CD8-positive, alpha-beta memory T cell (primary cell): Measurements from ENCODE around the gene DIAPH2. TPM values are rescaled to one million over a fixed set of nuclear protein-coding genes. Genes with fewer than 3 reads are reported as not detected.

ENCODE experiments used
- CTCF ChIA-PET: fragments of 350-600 bp; sonication (Branson Sonifier 250); formaldehyde crosslinking; loops from one replicate; lab custom pipeline; 2021; ENCODE audit warnings: antibody characterized with exemption; lab: Charles Lee
- POLR2A ChIA-PET: fragments of 350-600 bp; sonication (Branson Sonifier 250); formaldehyde crosslinking; loops from one replicate; lab custom pipeline; 2021; ENCODE audit warnings: antibody characterized with exemption; lab: Charles Lee
- DNase-seq, 5 donors: peaks; one replicate each; pipeline versions ENCODE4 v3.0.0 to v3.0.0-alpha.2; 2020 to 2022; ENCODE audit warnings: mixed read lengths in 1 of 5
- H3K27ac ChIP-seq: one replicate; pipeline ENCODE4 v1.7.0; 2013; ENCODE audit warnings: low read depth, mild to moderate bottlenecking, low read length, moderate library complexity
- H3K27me3 ChIP-seq: 2 replicates; pipeline ENCODE4 v1.7.0; 2013; ENCODE audit warnings: low read length, mild to moderate bottlenecking; ENCODE audit not compliant: insufficient read depth, poor library complexity, severe bottlenecking
- H3K36me3 ChIP-seq: 2 replicates; pipeline ENCODE4 v1.7.0; 2013; ENCODE audit warnings: mild to moderate bottlenecking, low read length, moderate library complexity; ENCODE audit not compliant: insufficient read depth
- H3K4me1 ChIP-seq: 2 replicates; pipeline ENCODE4 v1.7.0; 2013; ENCODE audit warnings: mild to moderate bottlenecking, low read length, moderate library complexity; ENCODE audit not compliant: insufficient read depth
- H3K4me3 ChIP-seq: 2 replicates; pipeline ENCODE4 v1.7.0; 2013; ENCODE audit warnings: mild to moderate bottlenecking, low read length
- H3K9me3 ChIP-seq: 2 replicates; pipeline ENCODE4 v1.7.0; 2013; ENCODE audit warnings: mild to moderate bottlenecking, low read length
- H3K27ac Mint-ChIP-seq, 8 donors: one replicate each; pipeline ENCODE4 v1.8.0; 2020 to 2021; ENCODE audit warnings: mixed read lengths in 8 of 8, mild to moderate bottlenecking in 6 of 8, inconsistent platforms in 3 of 8, moderate library complexity in 3 of 8
- H3K27me3 Mint-ChIP-seq, 2 donors: one replicate each; pipeline ENCODE4 v1.8.0; 2020 to 2021; ENCODE audit warnings: mixed read lengths in 2 of 2, mild to moderate bottlenecking in 1 of 2, moderate library complexity in 1 of 2
- H3K36me3 Mint-ChIP-seq, 3 donors: one replicate each; pipeline ENCODE4 v1.8.0; 2020 to 2021; ENCODE audit warnings: mixed read lengths in 3 of 3, inconsistent platforms in 1 of 3, mild to moderate bottlenecking in 1 of 3
- H3K4me1 Mint-ChIP-seq, 3 donors: one replicate each; pipeline ENCODE4 v1.8.0; 2020 to 2021; ENCODE audit warnings: mixed read lengths in 3 of 3, inconsistent platforms in 1 of 3, mild to moderate bottlenecking in 1 of 3
- H3K4me3 Mint-ChIP-seq, 7 donors: one replicate each; pipeline ENCODE4 v1.8.0; 2020 to 2021; ENCODE audit warnings: mixed read lengths in 7 of 7, mild to moderate bottlenecking in 6 of 7, moderate library complexity in 4 of 7, inconsistent platforms in 2 of 7
- H3K9me3 Mint-ChIP-seq, 5 donors: one replicate each; pipeline ENCODE4 v1.8.0; 2020 to 2022; ENCODE audit warnings: mixed read lengths in 5 of 5, mild to moderate bottlenecking in 3 of 5, moderate library complexity in 2 of 5, inconsistent platforms in 1 of 5
- polyA plus RNA-seq: library from polyadenylated mRNA; unstranded; fragments of 300-500 nt; fragmentation: Illumina TruSeq; gene quantifications from one replicate; pipeline ENCODE4 v1.2.3, GENCODE V29; 2021
- total RNA-seq, 2 experiments: library from RNA; stranded (reverse); gene quantifications; one replicate each; pipeline ENCODE4 v1.2.3, GENCODE V29; 2021

Gene DIAPH2
- total and polyA plus RNA-seq, 3 experiments from 2014 or later = 5.6 to 11.5 (median 6.0) TPM

DNA sequence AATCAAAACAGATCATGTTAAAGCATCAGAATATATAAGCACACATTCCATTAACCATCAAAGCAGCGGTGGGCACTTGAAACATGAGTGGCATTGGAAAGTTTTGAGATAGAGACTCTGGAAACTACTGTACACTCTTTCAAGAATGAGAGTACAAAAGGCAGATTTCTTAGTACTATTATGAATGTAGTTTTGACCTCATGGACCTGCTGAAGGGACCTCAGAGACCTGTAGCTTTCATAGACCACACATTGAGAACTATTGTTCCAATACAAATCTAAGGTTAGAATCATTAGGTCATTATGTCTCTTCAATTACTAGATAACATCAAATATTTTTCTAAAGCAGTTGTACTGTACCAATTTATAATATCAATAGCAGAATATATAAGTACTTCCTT is 482.7 kb downstream of the DIAPH2 start:
- Histone ChIP-seq H3K27ac (no peak overlapping the region), H3K27me3 (no peaks in the 10 kb centered on the region), H3K4me1 (no peaks in the 10 kb centered on the region), H3K9me3 (no peaks in the 10 kb centered on the region), H3K36me3 (no peaks in the 10 kb centered on the region), H3K4me3 (no peak overlapping the region)
- ChIA-PET CTCF (no interaction called here), POLR2A (no interaction called here)
- Mint-ChIP-seq H3K27ac (no peak overlapping the region), H3K27me3 (peaks cover 0 to 1% of the 10 kb centered on the region in 2 donors), H3K9me3 (no peaks in the 10 kb centered on the region), H3K36me3 (no peaks in the 10 kb centered on the region), H3K4me3 (no peak overlapping the region), H3K4me1 (no peaks in the 10 kb centered on the region)
- no peak for DNase-seq

GRCh38 chrX:97168646-97169045 is 484.0 kb downstream of the DIAPH2 start:
- no peaks in the 10 kb centered on the region for H3K27me3 ChIP-seq
- no peak overlapping the region for H3K27ac Mint-ChIP-seq
- no peaks in the 10 kb centered on the region for H3K9me3 Mint-ChIP-seq
- no peak for DNase-seq
- no peak overlapping the region for H3K4me3 ChIP-seq
- H3K27ac ChIP-seq = no peak overlapping the region
- H3K4me3 Mint-ChIP-seq = no peak overlapping the region
- H3K9me3 ChIP-seq = no peaks in the 10 kb centered on the region
- no peaks in the 10 kb centered on the region for H3K4me1 ChIP-seq
- no peaks in the 10 kb centered on the region for H3K36me3 ChIP-seq
- peaks cover 0 to 4% of the 10 kb centered on the region in 2 donors for H3K27me3 Mint-ChIP-seq
- ChIA-PET POLR2A (no interaction called here), CTCF (no interaction called here)
- no peaks in the 10 kb centered on the region for H3K36me3 Mint-ChIP-seq
- no peaks in the 10 kb centered on the region for H3K4me1 Mint-ChIP-seq

- peaks cover 2 to 8% (median 6%) of the 10 kb centered on the region in 3 donors for H3K36me3 Mint-ChIP-seq
- no peaks in the 10 kb centered on the region for H3K27me3 ChIP-seq
- no peaks in the 10 kb centered on the region for H3K4me1 Mint-ChIP-seq
- POLR2A ChIA-PET = no interaction called here
- no peak overlapping the region for H3K4me3 Mint-ChIP-seq
- H3K4me3 ChIP-seq = no peak overlapping the region
- peaks cover 0 to 5% (median 3%) of the 10 kb centered on the region in 5 donors for H3K9me3 Mint-ChIP-seq
- H3K4me1 ChIP-seq = no peaks in the 10 kb centered on the region
- peaks cover 0 to 5% of the 10 kb centered on the region in 2 donors for H3K27me3 Mint-ChIP-seq
- H3K36me3 ChIP-seq = no peaks in the 10 kb centered on the region
- H3K27ac ChIP-seq = no peak overlapping the region
- no peaks in the 10 kb centered on the region for H3K9me3 ChIP-seq
- no peak overlapping the region for H3K27ac Mint-ChIP-seq
- no peak for DNase-seq
- CTCF ChIA-PET = no interaction called here
These were observed 490.5 kb downstream of the DIAPH2 start for GRCh38 chrX:97175147-97175546.

DNA sequence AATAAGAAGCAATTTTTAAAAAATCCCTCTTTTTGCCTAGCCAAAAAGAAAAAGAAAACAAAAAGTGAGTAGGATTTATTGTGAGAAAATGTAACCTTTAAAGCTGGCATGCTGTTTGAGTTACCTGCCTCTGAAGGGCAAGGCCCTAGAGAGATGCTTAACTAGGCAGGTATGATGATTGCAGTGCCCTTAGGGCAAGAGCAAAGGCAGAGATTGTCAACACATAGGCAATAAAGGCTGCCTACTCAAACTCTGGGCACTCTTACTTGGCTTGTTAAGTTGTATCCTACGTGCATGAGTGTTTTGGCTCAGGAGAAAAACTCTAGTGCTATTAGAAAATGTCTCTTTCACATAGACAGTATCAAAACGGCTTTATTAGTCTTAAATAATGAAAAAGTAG is 505.0 kb downstream of the DIAPH2 start:
- Mint-ChIP-seq H3K36me3 (no peaks in the 10 kb centered on the region), H3K4me1 (no peaks in the 10 kb centered on the region), H3K27me3 (no peaks in the 10 kb centered on the region), H3K27ac (no peak overlapping the region), H3K4me3 (no peak overlapping the region), H3K9me3 (no peaks in the 10 kb centered on the region)
- Histone ChIP-seq H3K4me1 (no peaks in the 10 kb centered on the region), H3K27me3 (no peaks in the 10 kb centered on the region), H3K4me3 (no peak overlapping the region), H3K36me3 (no peaks in the 10 kb centered on the region), H3K27ac (no peak overlapping the region), H3K9me3 (no peaks in the 10 kb centered on the region)
- CTCF ChIA-PET = no interaction called here
- no peak for DNase-seq
- POLR2A ChIA-PET = no interaction called here

GRCh38 chrX:97199501-97199900 is 514.9 kb downstream of the DIAPH2 start:
- H3K27ac Mint-ChIP-seq = no peak overlapping the region
- no peak overlapping the region for H3K4me3 Mint-ChIP-seq
- H3K4me1 Mint-ChIP-seq = no peaks in the 10 kb centered on the region
- Histone ChIP-seq H3K4me1 (no peaks in the 10 kb centered on the region), H3K9me3 (no peaks in the 10 kb centered on the region), H3K36me3 (no peaks in the 10 kb centered on the region), H3K27ac (no peak overlapping the region), H3K27me3 (no peaks in the 10 kb centered on the region), H3K4me3 (no peak overlapping the region)
- peaks cover 0 to 8% (median 4%) of the 10 kb centered on the region in 5 donors for H3K9me3 Mint-ChIP-seq
- ChIA-PET POLR2A (no interaction called here), CTCF (no interaction called here)
- DNase-seq = no peak
- no peaks in the 10 kb centered on the region for H3K27me3 Mint-ChIP-seq
- peaks cover 0 to 2% (median 0%) of the 10 kb centered on the region in 3 donors for H3K36me3 Mint-ChIP-seq

DNA sequence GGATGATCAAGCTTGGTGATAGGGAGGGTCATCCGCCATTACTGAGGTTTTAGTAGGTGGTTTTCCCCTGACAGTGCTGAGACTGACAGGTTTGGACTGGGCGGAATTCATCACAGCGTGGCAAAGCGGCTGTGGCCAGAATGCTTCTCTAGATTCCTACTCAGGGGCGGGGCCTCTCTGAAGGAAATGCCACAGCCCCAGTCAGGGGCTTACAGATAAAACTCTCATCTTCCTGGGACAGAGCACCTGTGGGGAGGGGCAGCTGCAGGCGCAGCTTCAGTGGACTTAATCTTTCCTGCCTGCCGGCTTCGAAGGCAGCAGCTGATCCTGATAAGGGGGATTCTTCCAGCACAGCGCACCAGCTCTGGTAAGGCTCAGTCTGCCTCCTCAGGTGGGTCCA is 515.8 kb downstream of the DIAPH2 start:
- DNase-seq = no peak
- Histone ChIP-seq H3K9me3 (no peaks in the 10 kb centered on the region), H3K27me3 (no peaks in the 10 kb centered on the region), H3K27ac (no peak overlapping the region), H3K4me3 (no peak overlapping the region), H3K36me3 (no peaks in the 10 kb centered on the region), H3K4me1 (no peaks in the 10 kb centered on the region)
- H3K27ac Mint-ChIP-seq = no peak overlapping the region
- H3K27me3 Mint-ChIP-seq = no peaks in the 10 kb centered on the region
- H3K36me3 Mint-ChIP-seq = peaks cover 0 to 2% (median 0%) of the 10 kb centered on the region in 3 donors
- ChIA-PET POLR2A (no interaction called here), CTCF (no interaction called here)
- H3K9me3 Mint-ChIP-seq = peaks cover 0 to 8% (median 5%) of the 10 kb centered on the region in 5 donors
- no peaks in the 10 kb centered on the region for H3K4me1 Mint-ChIP-seq
- H3K4me3 Mint-ChIP-seq = no peak overlapping the region

DNA sequence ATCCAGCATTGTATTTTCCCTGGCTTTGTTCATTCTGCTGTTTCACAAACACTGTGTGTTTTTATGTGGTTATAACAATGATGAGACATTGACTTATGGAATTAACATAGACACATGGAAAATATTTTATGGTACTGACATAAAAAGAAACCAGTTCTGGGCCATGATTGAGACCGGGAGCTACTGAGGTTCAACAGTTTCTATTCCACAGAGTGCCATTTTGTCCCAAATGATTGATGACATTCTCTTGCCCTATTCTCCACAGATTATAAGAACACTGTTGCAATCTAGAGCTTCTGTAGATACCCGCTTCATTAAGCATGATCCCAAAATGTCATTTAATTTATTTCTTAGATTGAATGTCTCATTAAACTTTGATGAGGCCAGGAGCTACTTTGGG is 525.9 kb downstream of the DIAPH2 start:
- Histone ChIP-seq H3K4me1 (no peaks in the 10 kb centered on the region), H3K9me3 (no peaks in the 10 kb centered on the region), H3K36me3 (no peaks in the 10 kb centered on the region), H3K4me3 (no peak overlapping the region), H3K27me3 (no peaks in the 10 kb centered on the region), H3K27ac (no peak overlapping the region)
- ChIA-PET CTCF (no interaction called here), POLR2A (no interaction called here)
- Mint-ChIP-seq H3K27me3 (no peaks in the 10 kb centered on the region), H3K9me3 (peaks cover 0 to 2% (median 0%) of the 10 kb centered on the region in 5 donors), H3K4me1 (no peaks in the 10 kb centered on the region), H3K36me3 (no peaks in the 10 kb centered on the region), H3K27ac (no peak overlapping the region), H3K4me3 (no peak overlapping the region)
- no peak for DNase-seq

- no peak overlapping the region for H3K4me3 Mint-ChIP-seq
- no peaks in the 10 kb centered on the region for H3K27me3 ChIP-seq
- no peaks in the 10 kb centered on the region for H3K36me3 ChIP-seq
- no peaks in the 10 kb centered on the region for H3K4me1 ChIP-seq
- H3K27ac ChIP-seq = no peak overlapping the region
- POLR2A ChIA-PET = no interaction called here
- DNase-seq = no peak
- no peaks in the 10 kb centered on the region for H3K27me3 Mint-ChIP-seq
- no peaks in the 10 kb centered on the region for H3K4me1 Mint-ChIP-seq
- H3K9me3 ChIP-seq = no peaks in the 10 kb centered on the region
- no peaks in the 10 kb centered on the region for H3K36me3 Mint-ChIP-seq
- H3K4me3 ChIP-seq = no peak overlapping the region
- no peak overlapping the region for H3K27ac Mint-ChIP-seq
- H3K9me3 Mint-ChIP-seq = peaks cover 0 to 2% (median 0%) of the 10 kb centered on the region in 5 donors
- CTCF ChIA-PET = no interaction called here
These were observed 526.4 kb downstream of the DIAPH2 start for GRCh38 chrX:97211070-97211469.

- Histone ChIP-seq H3K9me3 (no peaks in the 10 kb centered on the region), H3K27me3 (no peaks in the 10 kb centered on the region), H3K4me1 (no peaks in the 10 kb centered on the region), H3K27ac (no peak overlapping the region), H3K36me3 (no peaks in the 10 kb centered on the region), H3K4me3 (no peak overlapping the region)
- Mint-ChIP-seq H3K27ac (no peak overlapping the region), H3K27me3 (peaks cover 0 to 5% of the 10 kb centered on the region in 2 donors), H3K9me3 (no peaks in the 10 kb centered on the region), H3K4me3 (no peak overlapping the region), H3K36me3 (no peaks in the 10 kb centered on the region), H3K4me1 (no peaks in the 10 kb centered on the region)
- ChIA-PET POLR2A (no interaction called here), CTCF (no interaction called here)
- no peak for DNase-seq
These were observed 530.5 kb downstream of the DIAPH2 start for GRCh38 chrX:97215186-97215585.
